GM12801 (cell line): ENCODE results near the gene GLCE.

Experiments used
- TF ChIP-seq, protein P1 (sequence below): IDR thresholded peaks from one replicate; pipeline ENCODE4 v1.5.1; 2011; ENCODE audit warnings: control low read depth; ENCODE audit not compliant: insufficient read length; ENCODE audit errors: extremely low read depth

GLCE gene

DNA sequence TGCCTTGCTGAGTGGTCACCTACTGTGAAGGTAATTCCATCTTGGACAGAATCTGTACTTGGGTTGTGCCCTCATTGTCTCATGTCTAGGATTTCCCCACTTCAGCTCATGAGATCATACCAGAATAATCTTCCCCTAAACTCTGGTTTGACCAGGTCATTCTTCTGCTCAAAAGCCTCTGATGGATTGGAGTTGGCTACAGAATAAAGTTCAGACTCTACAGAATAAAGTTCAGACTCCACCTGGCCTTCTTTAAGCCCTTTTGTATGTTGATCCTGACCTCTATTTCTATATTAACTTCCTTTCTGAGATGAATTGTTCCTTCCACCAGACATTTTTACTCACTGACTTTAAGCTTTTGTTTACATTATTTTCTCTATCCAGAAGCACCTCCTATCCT lies 6.4 kb upstream of the GLCE start:
- TF ChIP-seq, protein P1, sequence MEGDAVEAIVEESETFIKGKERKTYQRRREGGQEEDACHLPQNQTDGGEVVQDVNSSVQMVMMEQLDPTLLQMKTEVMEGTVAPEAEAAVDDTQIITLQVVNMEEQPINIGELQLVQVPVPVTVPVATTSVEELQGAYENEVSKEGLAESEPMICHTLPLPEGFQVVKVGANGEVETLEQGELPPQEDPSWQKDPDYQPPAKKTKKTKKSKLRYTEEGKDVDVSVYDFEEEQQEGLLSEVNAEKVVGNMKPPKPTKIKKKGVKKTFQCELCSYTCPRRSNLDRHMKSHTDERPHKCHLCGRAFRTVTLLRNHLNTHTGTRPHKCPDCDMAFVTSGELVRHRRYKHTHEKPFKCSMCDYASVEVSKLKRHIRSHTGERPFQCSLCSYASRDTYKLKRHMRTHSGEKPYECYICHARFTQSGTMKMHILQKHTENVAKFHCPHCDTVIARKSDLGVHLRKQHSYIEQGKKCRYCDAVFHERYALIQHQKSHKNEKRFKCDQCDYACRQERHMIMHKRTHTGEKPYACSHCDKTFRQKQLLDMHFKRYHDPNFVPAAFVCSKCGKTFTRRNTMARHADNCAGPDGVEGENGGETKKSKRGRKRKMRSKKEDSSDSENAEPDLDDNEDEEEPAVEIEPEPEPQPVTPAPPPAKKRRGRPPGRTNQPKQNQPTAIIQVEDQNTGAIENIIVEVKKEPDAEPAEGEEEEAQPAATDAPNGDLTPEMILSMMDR: no peak

DNA sequence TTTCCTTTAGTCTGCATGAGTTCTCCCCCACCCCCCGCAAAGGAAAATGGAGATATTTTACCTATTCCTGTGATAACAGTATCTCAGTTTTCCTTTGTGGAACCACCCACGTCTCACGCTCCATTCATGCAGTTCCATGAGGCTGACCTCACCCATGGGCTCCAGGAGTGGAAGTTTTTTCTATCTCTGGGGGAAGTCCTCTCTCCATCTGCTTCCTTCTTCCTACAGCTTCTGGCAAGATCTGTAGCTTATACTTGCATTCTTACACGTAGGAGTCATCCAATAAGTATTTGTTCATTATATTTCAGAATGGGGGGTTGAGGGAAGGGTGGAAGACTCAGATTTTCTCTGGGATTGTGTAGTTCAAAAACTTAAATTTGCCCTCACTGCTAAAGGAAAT lies 5.8 kb upstream of the GLCE start:
- TF ChIP-seq, protein P1: no peak

DNA sequence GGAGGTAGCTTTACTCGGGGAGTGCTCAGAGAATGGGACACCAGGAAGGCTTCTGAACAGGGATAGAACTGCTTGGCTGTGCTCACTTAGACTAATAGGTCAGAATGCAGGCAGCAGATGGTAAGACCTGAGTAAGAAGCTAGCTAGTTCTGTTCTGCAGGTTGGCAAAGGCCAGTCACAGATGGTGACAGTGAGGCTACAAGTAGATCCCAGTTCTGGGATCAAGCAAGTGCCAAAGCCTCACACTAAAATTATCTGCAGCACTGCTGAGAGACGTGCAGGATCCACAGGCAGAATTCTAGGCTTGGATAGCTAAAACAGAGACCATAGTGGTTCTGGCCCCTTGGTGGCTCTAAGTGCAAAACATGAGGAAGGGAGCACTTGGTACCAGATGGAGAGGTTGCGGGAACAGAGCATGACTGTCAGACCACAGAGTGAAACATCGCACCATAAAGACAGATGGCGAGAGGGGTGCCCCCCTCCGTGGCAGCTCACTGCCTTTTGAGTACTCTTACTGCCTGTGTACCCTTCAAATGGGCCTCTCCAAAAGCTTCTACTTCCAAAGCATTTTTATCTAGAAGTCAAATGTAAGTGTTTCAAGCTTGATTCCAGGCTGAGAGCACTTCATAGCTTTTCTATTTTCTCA lies 3.6 kb upstream of the GLCE start:
- TF ChIP-seq, protein P1: no peak

DNA sequence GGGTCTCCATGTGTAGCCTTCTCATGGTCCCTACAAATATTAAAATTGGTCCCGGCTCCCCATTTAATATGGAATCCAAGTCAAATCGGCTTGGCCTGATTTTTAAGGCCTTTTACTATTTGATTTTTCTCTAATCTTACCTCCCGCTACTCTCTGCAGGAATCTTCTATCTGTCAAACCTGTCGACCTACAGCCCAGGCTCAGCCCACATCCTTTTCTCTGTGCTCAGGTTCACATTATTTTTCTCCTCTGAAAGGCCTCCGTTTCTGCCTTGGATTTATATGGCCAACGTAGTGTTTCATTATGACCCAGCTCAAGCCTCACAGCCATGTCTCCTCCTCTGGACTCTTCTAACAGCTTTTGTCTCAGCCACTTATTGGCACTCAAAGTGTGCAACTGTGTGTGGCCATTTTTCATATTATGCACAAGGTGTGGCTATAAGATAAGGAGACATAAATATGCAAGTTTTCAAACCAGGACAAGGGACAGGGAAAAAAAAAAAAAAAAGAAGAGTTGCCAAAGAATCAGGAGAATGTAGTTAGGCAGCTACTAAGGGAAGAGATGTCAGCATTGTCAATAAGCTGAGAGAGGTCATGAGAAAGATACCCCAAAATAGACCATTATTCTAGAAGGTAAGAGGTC lies 2.1 kb upstream of the GLCE start:
- TF ChIP-seq, protein P1: no peak

DNA sequence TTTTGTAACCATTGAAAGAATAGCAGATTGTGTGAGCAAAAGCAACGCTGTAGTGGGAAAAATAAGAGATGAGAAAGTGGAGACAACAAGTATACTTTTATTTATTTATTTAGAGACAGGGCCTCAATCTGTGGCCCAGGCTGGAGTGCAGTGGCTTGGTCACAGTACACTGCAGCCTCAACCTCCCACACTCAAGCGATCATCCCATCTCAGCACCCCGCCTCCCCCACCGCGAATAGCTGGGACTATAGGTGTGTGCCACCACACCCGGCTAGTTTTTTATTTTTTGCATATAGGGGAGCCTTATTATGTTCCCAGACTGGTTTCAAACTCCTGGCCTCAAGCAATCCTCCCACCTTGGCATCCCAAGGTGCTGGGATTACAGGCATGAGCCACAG lies 1.6 kb upstream of the GLCE start:
- TF ChIP-seq, protein P1: no peak

DNA sequence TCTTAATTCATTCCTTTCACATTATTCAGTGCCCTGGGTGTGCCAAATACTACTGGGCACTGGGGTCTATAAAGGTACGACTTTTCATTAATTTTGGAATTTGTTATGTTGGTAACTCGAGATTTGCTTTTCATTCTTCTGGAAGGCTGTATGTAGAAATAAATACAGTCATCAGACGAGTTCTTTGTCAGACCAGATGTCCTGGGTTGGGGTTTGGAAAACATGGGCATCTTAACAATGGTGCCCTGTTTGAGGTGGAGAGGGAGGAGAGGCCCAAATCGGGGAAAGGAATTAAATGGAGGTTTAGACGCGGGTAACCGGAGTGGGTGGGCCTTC lies 662 bp upstream of the GLCE start:
- TF ChIP-seq, protein P1: no peak

DNA sequence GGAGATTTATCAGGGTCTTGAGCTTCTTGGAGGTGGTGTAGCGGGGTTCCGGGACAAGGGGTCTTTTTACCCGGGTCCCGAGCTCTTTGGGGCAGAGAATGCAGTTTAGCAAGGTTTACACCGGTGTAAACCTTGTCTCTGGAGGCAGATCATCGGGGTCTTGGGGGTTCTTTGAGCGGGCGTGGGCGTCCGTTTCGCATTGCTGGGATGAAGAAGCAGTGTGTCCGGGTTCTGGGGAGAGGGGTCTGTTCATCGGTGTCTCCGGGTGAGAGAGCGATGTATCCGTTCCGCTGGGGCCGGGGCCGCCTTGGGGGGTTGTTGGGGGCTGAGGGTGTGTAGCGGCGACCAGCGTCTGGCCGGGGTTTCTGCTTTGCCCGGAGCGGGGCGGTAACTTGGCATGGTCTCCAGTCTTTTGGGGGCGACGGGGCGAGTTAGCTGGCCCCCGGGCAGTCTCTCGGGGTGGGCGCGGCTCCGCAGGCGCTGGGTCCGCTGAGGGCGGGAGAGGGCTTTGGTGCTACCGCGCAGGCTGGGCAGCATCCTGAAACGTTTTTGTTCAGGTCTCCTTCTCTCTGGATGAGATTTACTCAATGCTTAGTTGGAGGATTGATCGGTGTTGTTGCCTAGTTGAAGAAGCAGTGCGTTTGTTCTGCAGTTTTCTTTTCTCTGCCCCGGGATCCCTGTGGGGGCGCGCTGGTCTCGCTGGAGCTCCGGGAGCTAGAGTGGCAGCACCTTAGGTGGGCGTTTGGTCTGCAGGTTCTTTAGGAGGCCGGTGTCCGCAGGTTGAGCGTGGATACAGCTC lies 843 bp downstream of the GLCE start:
- TF ChIP-seq, protein P1: no peak
